GM23248 (cell line): Measurements from ENCODE around the gene OR8I2. TPM values are rescaled to one million over a fixed set of nuclear protein-coding genes. Genes with fewer than 3 reads are reported as not detected.
"Not testable (repeated sequence)": the region's sequence is repeated elsewhere in the genome, so short reads cannot be mapped to it uniquely, and the experiment has no call there.

Source experiments
- DNase-seq: peaks from one replicate; pipeline ENCODE4 v3.0.0-alpha.2; 2015
- H2AFZ ChIP-seq: fragments of 200-600 bp; sonication (generic); 2 replicates; pipeline ENCODE4 v1.6.1; 2016; ENCODE audit warnings: antibody characterized with exemption
- H3F3A ChIP-seq: fragments of 200-600 bp; sonication (generic); 2 replicates; pipeline ENCODE4 v1.6.1; 2016; ENCODE audit warnings: mild to moderate bottlenecking, antibody characterized with exemption, mixed run types; ENCODE audit not compliant: insufficient read depth
- H3K27ac ChIP-seq: fragments of 200-600 bp; sonication (generic); 2 replicates; pipeline ENCODE4 v1.5.1; 2016; ENCODE audit warnings: mild to moderate bottlenecking
- H3K27me3 ChIP-seq: fragments of 200-600 bp; sonication (generic); replicated peaks from 2 replicates; pipeline ENCODE4 v1.6.1; 2016; ENCODE audit warnings: mild to moderate bottlenecking; ENCODE audit not compliant: insufficient read depth
- H3K36me3 ChIP-seq: fragments of 200-600 bp; sonication (generic); 2 replicates; pipeline ENCODE4 v1.6.1; 2016; ENCODE audit warnings: low read depth, mild to moderate bottlenecking
- H3K4me1 ChIP-seq: fragments of 200-600 bp; sonication (generic); 2 replicates; pipeline ENCODE4 v1.6.1; 2016; ENCODE audit warnings: mild to moderate bottlenecking; ENCODE audit not compliant: insufficient read depth
- H3K4me2 ChIP-seq: fragments of 200-600 bp; sonication (generic); one replicate; pipeline ENCODE4 v1.6.1; 2016; ENCODE audit warnings: mild to moderate bottlenecking; ENCODE audit not compliant: unreplicated experiment
- H3K4me3 ChIP-seq: fragments of 200-600 bp; sonication (generic); 2 replicates; pipeline ENCODE4 v1.5.1; 2016; ENCODE audit warnings: mild to moderate bottlenecking
- H3K79me2 ChIP-seq: fragments of 200-600 bp; sonication (generic); 2 replicates; pipeline ENCODE4 v1.6.1; 2016; ENCODE audit warnings: mild to moderate bottlenecking; ENCODE audit not compliant: insufficient read depth
- H3K9ac ChIP-seq: fragments of 200-600 bp; sonication (generic); 2 replicates; pipeline ENCODE4 v1.6.1; 2016; ENCODE audit warnings: mild to moderate bottlenecking
- H3K9me2 ChIP-seq: fragments of 200-600 bp; sonication (generic); 2 replicates; pipeline ENCODE4 v1.6.1; 2016; ENCODE audit warnings: mixed run types, mild to moderate bottlenecking, moderate library complexity; ENCODE audit not compliant: insufficient read depth
- H3K9me3 ChIP-seq: fragments of 200-600 bp; sonication (generic); one replicate; pipeline ENCODE4 v1.6.1; 2017; ENCODE audit warnings: low read depth
- H4K20me1 ChIP-seq: fragments of 200-600 bp; sonication (generic); 2 replicates; pipeline ENCODE4 v1.6.0; 2016; ENCODE audit not compliant: insufficient read depth
- EZH2 ChIP-seq: fragments of 200-600 bp; sonication (generic); IDR thresholded peaks from 2 replicates; pipeline ENCODE4 v1.6.1; 2018; ENCODE audit warnings: antibody characterized with exemption, mild to moderate bottlenecking; ENCODE audit not compliant: insufficient read depth, poor library complexity, severe bottlenecking
- EZH2phosphoT487 ChIP-seq: fragments of 200-600 bp; sonication (generic); IDR thresholded peaks from 2 replicates; pipeline ENCODE4 v1.6.1; 2018; ENCODE audit warnings: antibody characterized with exemption, moderate library complexity, mild to moderate bottlenecking, low read depth; ENCODE audit not compliant: insufficient read depth
- WGBS, 2 experiments: methylation state at CpG; one replicate each; pipeline ENCODE4 v1.1.6; 2015 to 2017; ENCODE audit warnings: low lambda C conversion rate in 2 of 2, low coverage in 1 of 2; ENCODE audit errors: missing lambda C conversion rate in 2 of 2; 5-methylcytosine and 5-hydroxymethylcytosine counted together
- in situ Hi-C: fragments of 300-500 bp; cut with MboI; formaldehyde crosslinking; loops from 2 replicates; pipeline ENCODE4 v1.15.0; 2020
- polyA plus RNA-seq: library from polyadenylated mRNA; unstranded; fragments of >200 nt; fragmentation: Nextera tagmentation; extraction: Ambion mirVana; gene quantifications from 2 replicates; pipeline ENCODE4 v1.2.1, GENCODE V29; 2016
- total RNA-seq: library from RNA; depleted of rRNA; stranded (reverse); fragments of >200 nt; shearing (Covaris generic); gene quantifications from 2 replicates; pipeline ENCODE4 v1.2.3, GENCODE V29; 2014; rRNA removed

The OR8I2 gene
- total RNA-seq = not detected in 2 replicates
- polyA plus RNA-seq = not detected in 2 replicates

DNA sequence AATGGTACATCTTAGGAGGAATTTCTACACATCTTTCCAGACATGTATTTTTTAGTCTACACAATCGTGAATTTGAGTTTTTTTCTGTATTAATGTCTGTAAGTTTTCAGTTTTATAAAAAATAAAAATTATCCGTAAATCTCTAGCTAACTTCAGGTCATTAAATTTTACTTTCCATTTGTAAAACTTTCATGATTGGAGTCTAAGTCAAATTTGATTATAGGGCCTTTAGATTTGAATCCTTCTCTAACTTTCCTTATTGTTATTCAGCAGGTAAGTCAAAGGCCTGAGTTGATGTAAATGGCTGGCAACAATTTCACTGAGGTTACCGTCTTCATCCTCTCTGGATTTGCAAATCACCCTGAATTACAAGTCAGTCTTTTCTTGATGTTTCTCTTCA lies at the start of gene OR8I2:
Gene OR8I2, plus strand, starts transcription at position 301 of the 400 bp plus-strand sequence. Its CDS starts 0 bp downstream, at position 301.
- Histone ChIP-seq H3K36me3 (no peaks in the 10 kb centered on the region), H3K9me2 (no peaks in the 10 kb centered on the region), H4K20me1 (no peaks in the 10 kb centered on the region), H2AFZ (no peak within 1 kb of the TSS), H3K9ac (no peak within 1 kb of the TSS), H3F3A (no peaks in the 10 kb centered on the region), H3K4me1 (no peaks in the 10 kb centered on the region), H3K79me2 (no peaks in the 10 kb centered on the region), H3K27ac (no peak within 1 kb of the TSS), H3K27me3 (no peaks in the 10 kb centered on the region), H3K4me3 (no peak within 1 kb of the TSS), H3K4me2 (no peak within 1 kb of the TSS), H3K9me3 (no peaks in the 10 kb centered on the region)
- TF ChIP-seq EZH2phosphoT487 = no peak
- TF ChIP-seq EZH2 = no peak
- in situ Hi-C loops = no loop called here
- 20 to 27% methylated on average over 3 of the region's 3 CpGs for WGBS, 2 experiments
- no peak for DNase-seq

DNA sequence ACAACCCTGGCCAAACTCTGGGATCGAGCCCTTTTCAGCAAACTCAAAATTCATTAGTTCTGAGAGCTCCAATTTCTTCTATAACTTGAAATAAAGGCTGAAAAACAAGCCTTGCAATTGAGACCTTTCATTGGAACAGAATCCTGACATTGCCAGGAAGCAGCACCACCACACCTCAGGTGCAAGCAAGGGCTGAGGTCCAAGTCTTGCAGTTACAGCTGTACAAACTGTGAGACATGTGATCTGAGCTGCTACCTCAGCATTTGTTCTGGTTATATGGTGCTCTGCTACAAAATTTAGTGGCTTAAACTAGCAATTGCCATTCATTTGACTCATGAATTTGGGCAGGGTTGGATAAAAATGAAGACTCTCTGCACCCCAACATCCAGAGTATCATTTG lies 47.6 kb upstream of the OR8I2 start:
- H3K4me1 ChIP-seq = no peaks in the 10 kb centered on the region
- in situ Hi-C loops = no loop called here
- no peak overlapping the region for H3K9ac ChIP-seq
- no peak overlapping the region for H3K4me2 ChIP-seq
- H2AFZ ChIP-seq = no peak overlapping the region
- TF ChIP-seq EZH2phosphoT487 (no peak), EZH2 (no peak)
- no peaks in the 10 kb centered on the region for H3K36me3 ChIP-seq
- H3K9me2 ChIP-seq = no peaks in the 10 kb centered on the region
- H3K79me2 ChIP-seq = no peaks in the 10 kb centered on the region
- no peaks in the 10 kb centered on the region for H3K9me3 ChIP-seq
- 0 to 10% methylated on average over 1 of the region's 1 CpG for WGBS, 2 experiments
- H3F3A ChIP-seq = no peaks in the 10 kb centered on the region
- no peak for DNase-seq
- no peaks in the 10 kb centered on the region for H4K20me1 ChIP-seq
- H3K27me3 ChIP-seq = no peaks in the 10 kb centered on the region
- no peak overlapping the region for H3K4me3 ChIP-seq
- H3K27ac ChIP-seq = no peak overlapping the region

DNA sequence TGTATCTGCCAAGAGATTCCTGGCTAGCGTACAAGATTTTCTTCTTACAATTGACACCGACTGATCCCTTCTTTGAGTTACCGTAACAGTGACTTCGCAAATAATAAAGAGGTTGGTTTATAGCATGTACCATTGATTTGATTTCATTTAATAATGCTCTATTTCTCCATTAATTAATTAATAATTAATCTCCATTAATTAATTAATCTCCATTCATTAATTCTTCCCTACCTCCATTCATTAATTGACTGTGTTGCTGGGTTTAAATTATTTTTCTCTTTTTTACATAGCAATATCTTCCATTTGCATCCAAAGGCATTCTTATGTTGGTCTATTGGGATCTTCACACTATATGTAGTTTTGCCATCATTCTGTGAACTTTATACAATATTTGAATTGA lies 44.6 kb upstream of the OR8I2 start:
- Histone ChIP-seq H3K27ac (no peak overlapping the region), H3K9ac (no peak overlapping the region), H3K27me3 (no peaks in the 10 kb centered on the region), H3K9me3 (no peaks in the 10 kb centered on the region), H3F3A (no peaks in the 10 kb centered on the region), H2AFZ (no peak overlapping the region), H3K4me1 (no peaks in the 10 kb centered on the region), H3K4me2 (no peak overlapping the region), H3K4me3 (no peak overlapping the region), H3K9me2 (no peaks in the 10 kb centered on the region), H3K36me3 (no peaks in the 10 kb centered on the region), H4K20me1 (no peaks in the 10 kb centered on the region), H3K79me2 (no peaks in the 10 kb centered on the region)
- no peak for TF ChIP-seq EZH2phosphoT487
- TF ChIP-seq EZH2 = no peak
- in situ Hi-C loops = no loop called here
- WGBS, 2 experiments = 49 to 50% methylated on average over 4 of the region's 4 CpGs
- DNase-seq = no peak

DNA sequence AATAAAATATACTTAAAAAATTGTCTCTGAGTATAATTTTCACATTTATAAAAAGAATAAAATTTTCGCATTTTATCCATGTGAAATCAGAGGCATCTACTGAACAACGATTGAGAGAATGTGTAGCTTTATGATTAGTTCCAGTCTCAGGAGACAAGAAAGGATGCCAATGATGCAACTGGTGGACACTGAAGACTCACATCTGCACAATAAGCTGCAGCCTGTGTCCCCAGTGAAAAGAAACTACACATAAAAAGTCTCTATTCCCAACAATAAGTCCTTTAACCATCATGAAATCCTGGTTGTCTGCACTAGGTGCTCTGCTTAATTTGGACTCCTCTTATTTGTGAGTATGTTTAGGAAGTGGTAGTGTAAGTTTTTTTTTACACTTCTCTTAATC lies 43.6 kb upstream of the OR8I2 start:
- no peak overlapping the region for H3K27ac ChIP-seq
- 26 to 27% methylated on average over 2 of the region's 2 CpGs for WGBS, 2 experiments
- TF ChIP-seq EZH2phosphoT487 = no peak
- no peaks in the 10 kb centered on the region for H3K9me3 ChIP-seq
- H3K9me2 ChIP-seq = no peaks in the 10 kb centered on the region
- DNase-seq = no peak
- no peaks in the 10 kb centered on the region for H3K27me3 ChIP-seq
- H2AFZ ChIP-seq = no peak overlapping the region
- H3K9ac ChIP-seq = no peak overlapping the region
- H3K36me3 ChIP-seq = no peaks in the 10 kb centered on the region
- H3K4me1 ChIP-seq = no peaks in the 10 kb centered on the region
- no peak overlapping the region for H3K4me2 ChIP-seq
- H3K4me3 ChIP-seq = no peak overlapping the region
- no peaks in the 10 kb centered on the region for H3K79me2 ChIP-seq
- no peaks in the 10 kb centered on the region for H3F3A ChIP-seq
- in situ Hi-C loops = no loop called here
- H4K20me1 ChIP-seq = no peaks in the 10 kb centered on the region

GRCh38 chr11:56056366-56056765 lies 36.7 kb upstream of the OR8I2 start:
- H3K27me3 ChIP-seq, H3K4me3 ChIP-seq, H4K20me1 ChIP-seq, H3K9ac ChIP-seq, H3K4me1 ChIP-seq, in situ Hi-C loops, H3K36me3 ChIP-seq, H3F3A ChIP-seq, DNase-seq, H3K27ac ChIP-seq, H3K9me3 ChIP-seq, H3K79me2 ChIP-seq, H3K4me2 ChIP-seq, H2AFZ ChIP-seq, H3K9me2 ChIP-seq: not testable (repeated sequence)
- WGBS, 2 experiments = 24 to 34% methylated on average over 4 of the region's 4 CpGs

GRCh38 chr11:56057661-56058237 lies 35.4 kb upstream of the OR8I2 start:
- H3K4me3 ChIP-seq, H3K9me2 ChIP-seq, H3K79me2 ChIP-seq, in situ Hi-C loops, H2AFZ ChIP-seq, H3F3A ChIP-seq, H4K20me1 ChIP-seq, H3K27me3 ChIP-seq, H3K36me3 ChIP-seq, H3K9ac ChIP-seq, H3K4me2 ChIP-seq, H3K27ac ChIP-seq, H3K9me3 ChIP-seq, DNase-seq, H3K4me1 ChIP-seq: not testable (repeated sequence)
- 9 to 11% methylated on average over 7 of the region's 7 CpGs for WGBS, 2 experiments

DNA sequence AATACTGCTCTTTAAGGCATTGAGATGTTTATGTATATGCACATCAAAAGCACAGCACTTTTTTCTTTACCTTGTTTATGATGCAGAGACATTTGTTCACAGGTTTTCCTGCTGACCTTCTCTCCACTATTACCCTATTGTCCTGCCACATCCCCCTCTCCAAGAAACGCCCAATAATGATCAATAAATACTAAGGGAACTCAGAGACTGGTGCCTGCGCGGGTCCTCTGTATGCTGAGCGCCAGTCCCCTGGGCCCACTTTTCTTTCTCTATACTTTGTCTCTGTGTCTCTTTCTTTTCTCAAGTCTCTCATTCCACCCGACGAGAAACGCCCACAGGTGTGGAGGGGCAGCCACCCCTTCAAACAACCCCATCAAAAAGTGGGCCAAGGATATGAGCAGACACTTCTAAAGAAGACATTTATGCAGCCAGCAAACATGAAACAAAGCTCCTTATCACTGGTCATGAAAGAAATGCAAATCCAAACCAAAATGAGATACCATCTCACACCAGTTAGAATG lies 34.8 kb upstream of the OR8I2 start:
- H3F3A ChIP-seq, H3K4me1 ChIP-seq, H3K27me3 ChIP-seq, H3K9me2 ChIP-seq, H4K20me1 ChIP-seq, H3K4me2 ChIP-seq, H2AFZ ChIP-seq, H3K36me3 ChIP-seq, H3K9me3 ChIP-seq, in situ Hi-C loops, H3K4me3 ChIP-seq, H3K27ac ChIP-seq, H3K79me2 ChIP-seq, H3K9ac ChIP-seq, DNase-seq: not testable (repeated sequence)
- WGBS, 2 experiments = 31 to 32% methylated on average over 7 of the region's 7 CpGs
